CD4-positive, alpha-beta memory T cell (primary cell): Measurements from ENCODE around the gene TUBA8. TPM values are rescaled to one million over a fixed set of nuclear protein-coding genes. Genes with fewer than 3 reads are reported as not detected.
"Not testable (repeated sequence)": the region's sequence is repeated elsewhere in the genome, so short reads cannot be mapped to it uniquely, and the experiment has no call there.

Experiments
- CTCF ChIA-PET: fragments of 350-600 bp; sonication (Branson Sonifier 250); formaldehyde crosslinking; loops from one replicate; lab custom pipeline; 2021; ENCODE audit warnings: inconsistent platforms; ENCODE audit not compliant: partially characterized antibody; lab: Charles Lee
- POLR2A ChIA-PET: fragments of 350-600 bp; sonication (Branson Sonifier 250); formaldehyde crosslinking; loops from one replicate; lab custom pipeline; 2021; ENCODE audit not compliant: partially characterized antibody; lab: Charles Lee
- DNase-seq, 5 donors: peaks; one replicate each; pipeline versions ENCODE4 v3.0.0 to v3.0.0-alpha.2; 2020 to 2022; ENCODE audit warnings: mixed read lengths in 1 of 5
- H3K27ac ChIP-seq: one replicate; pipeline ENCODE4 v1.7.0; 2013; ENCODE audit warnings: low read depth, low read length
- H3K27me3 ChIP-seq: 2 replicates; pipeline ENCODE4 v1.7.0; 2013; ENCODE audit warnings: mild to moderate bottlenecking, low read length, moderate library complexity; ENCODE audit not compliant: insufficient read depth
- H3K36me3 ChIP-seq: 2 replicates; pipeline ENCODE4 v1.7.0; 2013; ENCODE audit warnings: mild to moderate bottlenecking, low read length, moderate library complexity; ENCODE audit not compliant: insufficient read depth
- H3K4me1 ChIP-seq: 2 replicates; pipeline ENCODE4 v1.7.0; 2013; ENCODE audit warnings: mild to moderate bottlenecking, low read length, moderate library complexity; ENCODE audit not compliant: insufficient read depth
- H3K4me3 ChIP-seq, 2 donors: one replicate each; pipeline ENCODE4 v1.7.0; 2013; ENCODE audit warnings: low read length in 2 of 2, mild to moderate bottlenecking in 1 of 2
- H3K9me3 ChIP-seq, 2 donors: one replicate each; pipeline ENCODE4 v1.7.0; 2013; ENCODE audit warnings: low read length in 2 of 2, control low read depth in 1 of 2; ENCODE audit not compliant: control insufficient read depth in 1 of 2
- H3K27ac Mint-ChIP-seq, 7 donors: one replicate each; pipeline ENCODE4 v1.8.0; 2020 to 2021; ENCODE audit warnings: mixed read lengths in 7 of 7, mild to moderate bottlenecking in 6 of 7, inconsistent platforms in 3 of 7, moderate library complexity in 3 of 7
- H3K27me3 Mint-ChIP-seq, 2 donors: one replicate each; pipeline ENCODE4 v1.8.0; 2020 to 2021; ENCODE audit warnings: mixed read lengths in 2 of 2
- H3K36me3 Mint-ChIP-seq, 2 donors: one replicate each; pipeline ENCODE4 v1.8.0; 2020 to 2021; ENCODE audit warnings: mixed read lengths in 2 of 2, inconsistent platforms in 1 of 2, mild to moderate bottlenecking in 1 of 2
- H3K4me1 Mint-ChIP-seq, 4 donors: one replicate each; pipeline ENCODE4 v1.8.0; 2020 to 2021; ENCODE audit warnings: mixed read lengths in 4 of 4, mild to moderate bottlenecking in 1 of 4
- H3K4me3 Mint-ChIP-seq, 8 donors: one replicate each; pipeline ENCODE4 v1.8.0; 2020 to 2021; ENCODE audit warnings: mixed read lengths in 8 of 8, mild to moderate bottlenecking in 7 of 8, moderate library complexity in 6 of 8, inconsistent platforms in 3 of 8
- H3K9me3 Mint-ChIP-seq, 8 donors: one replicate each; pipeline ENCODE4 v1.8.0; 2020 to 2021; ENCODE audit warnings: mixed read lengths in 8 of 8, mild to moderate bottlenecking in 5 of 8, inconsistent platforms in 3 of 8, moderate library complexity in 1 of 8
- intact Hi-C: fragments of 100-400 bp; cut with micrococcal nuclease; formaldehyde crosslinking; loops from one replicate; pipeline ENCODE4 v1.15.1; 2023
- polyA plus RNA-seq, 2 donors: library from polyadenylated mRNA; unstranded; fragments of 300-500 nt; fragmentation: Illumina TruSeq; gene quantifications; one replicate each; pipeline ENCODE4 v1.2.3, GENCODE V29; 2021
- total RNA-seq, 2 experiments: library from RNA; stranded (reverse); gene quantifications; one replicate each; pipeline ENCODE4 v1.2.3, GENCODE V29; 2021

TUBA8 gene
- total and polyA plus RNA-seq, 4 experiments from 2014 or later, result 0.33 to 2.7 (median 1.5) TPM

- H3K27me3 Mint-ChIP-seq, H3K27ac ChIP-seq, POLR2A ChIA-PET, H3K9me3 Mint-ChIP-seq, H3K4me3 Mint-ChIP-seq, H3K4me3 ChIP-seq, DNase-seq, H3K4me1 ChIP-seq, CTCF ChIA-PET, H3K27ac Mint-ChIP-seq, H3K4me1 Mint-ChIP-seq, H3K36me3 ChIP-seq, intact Hi-C loops, H3K27me3 ChIP-seq, H3K9me3 ChIP-seq: not testable (repeated sequence)
- H3K36me3 Mint-ChIP-seq, result peaks cover 16 to 24% of the 10 kb centered on the region in 2 donors
These were observed 61.6 kb downstream of the TUBA8 start for GRCh38 chr22:18172203-18172602.

GRCh38 chr22:18172776-18173175, 62.2 kb downstream of the TUBA8 start:
- H3K36me3 ChIP-seq, intact Hi-C loops, POLR2A ChIA-PET, H3K4me3 ChIP-seq, H3K27ac ChIP-seq, CTCF ChIA-PET, H3K27me3 Mint-ChIP-seq, H3K4me1 ChIP-seq, H3K4me3 Mint-ChIP-seq, H3K4me1 Mint-ChIP-seq, H3K27ac Mint-ChIP-seq, H3K9me3 Mint-ChIP-seq, H3K9me3 ChIP-seq, DNase-seq, H3K27me3 ChIP-seq: not testable (repeated sequence)
- H3K36me3 Mint-ChIP-seq, result peaks cover 14 to 22% of the 10 kb centered on the region in 2 donors

- H3K27ac Mint-ChIP-seq, intact Hi-C loops, POLR2A ChIA-PET, H3K4me1 ChIP-seq, H3K27me3 ChIP-seq, H3K4me3 ChIP-seq, CTCF ChIA-PET, H3K27me3 Mint-ChIP-seq, H3K36me3 ChIP-seq, H3K27ac ChIP-seq, H3K4me3 Mint-ChIP-seq, H3K9me3 Mint-ChIP-seq, H3K4me1 Mint-ChIP-seq, H3K9me3 ChIP-seq: not testable (repeated sequence)
- peak in 1 of 5 donors; percentile 7 for DNase-seq
- peaks cover 8 to 16% of the 10 kb centered on the region in 2 donors for H3K36me3 Mint-ChIP-seq
These were observed 62.8 kb downstream of the TUBA8 start for GRCh38 chr22:18173441-18173840.

Other genes starting within 250 kb of the TUBA8 start
- gene MICAL3, start 86.2 kb upstream of the TUBA8 start, total RNA-seq, result 10 to 100 TPM; 25.9 to 28.9 TPM
- gene MICAL3, start 86.2 kb upstream of the TUBA8 start, polyA plus RNA-seq, result 1 to 10 TPM in 1 of 2 donors, under 1 TPM in 1; 0.97 to 2.9 TPM
- 10 to 100 TPM; 39.1 to 39.6 TPM for gene PEX26, start 32.8 kb upstream of the TUBA8 start, total RNA-seq
- 1 to 10 TPM; 1.4 to 6.3 TPM for gene PEX26, start 32.8 kb upstream of the TUBA8 start, polyA plus RNA-seq
- 1 to 10 TPM; 3.3 to 3.4 TPM for gene USP18, start 39.4 kb downstream of the TUBA8 start, total RNA-seq
- 10 to 100 TPM; 15.0 to 15.7 TPM for gene USP18, start 39.4 kb downstream of the TUBA8 start, polyA plus RNA-seq